Endothelial cell of umbilical vein (primary cell): ENCODE results near the gene CPSF4.

Experiments used
- EZH2 ChIP-seq: IDR thresholded peaks from 2 replicates; pipeline ENCODE4 v1.6.1; 2012; ENCODE audit warnings: borderline replicate concordance, low read depth, mild to moderate bottlenecking, moderate library complexity, low read length, inconsistent platforms; ENCODE audit not compliant: severe bottlenecking
- JUN ChIP-seq: IDR thresholded peaks from 2 replicates; pipeline ENCODE4 v1.6.1; 2011; ENCODE audit warnings: borderline replicate concordance, low read depth; ENCODE audit not compliant: insufficient read length, insufficient read depth
- POLR2A ChIP-seq: IDR thresholded peaks from 2 replicates; pipeline ENCODE4 v1.6.1; 2012; ENCODE audit warnings: low read depth, mild to moderate bottlenecking, control low read depth, low read length
- POLR2AphosphoS5 ChIP-seq: IDR thresholded peaks from 2 replicates; pipeline ENCODE4 v1.6.1; 2012; ENCODE audit warnings: low read depth, mild to moderate bottlenecking, control low read depth, low read length, moderate library complexity; ENCODE audit not compliant: insufficient read depth
- TF ChIP-seq, protein P1 (sequence below), 2 donors: IDR thresholded peaks; 1 replicate in 1 of 2; 2 replicates in 1 of 2; pipeline ENCODE4 v1.5.1; 2011; ENCODE audit warnings: low read length in 2 of 2, mild to moderate bottlenecking in 2 of 2, moderate library complexity in 2 of 2, control low read depth in 1 of 2, inconsistent platforms in 1 of 2, low read depth in 1 of 2; ENCODE audit not compliant: insufficient read depth in 1 of 2; ENCODE audit errors: extremely low read depth in 1 of 2

DNA sequence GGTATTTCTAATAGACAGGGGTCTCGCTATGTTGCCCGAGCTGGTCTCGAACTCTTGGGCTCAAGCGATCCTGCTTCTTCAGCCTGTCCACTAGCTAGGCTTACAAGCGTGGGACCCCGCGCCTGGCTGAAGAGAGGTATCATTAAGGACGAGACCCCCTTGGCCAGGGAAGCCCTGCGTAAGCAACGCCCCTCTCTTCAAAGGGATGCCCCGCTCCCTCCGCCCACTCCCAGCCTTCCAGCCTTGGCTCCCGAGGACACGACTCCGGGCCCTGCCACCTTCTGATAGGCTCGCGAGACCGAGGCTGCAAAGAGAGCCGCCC, 65.5 kb downstream of the CPSF4 start:
- TF ChIP-seq, protein P1, sequence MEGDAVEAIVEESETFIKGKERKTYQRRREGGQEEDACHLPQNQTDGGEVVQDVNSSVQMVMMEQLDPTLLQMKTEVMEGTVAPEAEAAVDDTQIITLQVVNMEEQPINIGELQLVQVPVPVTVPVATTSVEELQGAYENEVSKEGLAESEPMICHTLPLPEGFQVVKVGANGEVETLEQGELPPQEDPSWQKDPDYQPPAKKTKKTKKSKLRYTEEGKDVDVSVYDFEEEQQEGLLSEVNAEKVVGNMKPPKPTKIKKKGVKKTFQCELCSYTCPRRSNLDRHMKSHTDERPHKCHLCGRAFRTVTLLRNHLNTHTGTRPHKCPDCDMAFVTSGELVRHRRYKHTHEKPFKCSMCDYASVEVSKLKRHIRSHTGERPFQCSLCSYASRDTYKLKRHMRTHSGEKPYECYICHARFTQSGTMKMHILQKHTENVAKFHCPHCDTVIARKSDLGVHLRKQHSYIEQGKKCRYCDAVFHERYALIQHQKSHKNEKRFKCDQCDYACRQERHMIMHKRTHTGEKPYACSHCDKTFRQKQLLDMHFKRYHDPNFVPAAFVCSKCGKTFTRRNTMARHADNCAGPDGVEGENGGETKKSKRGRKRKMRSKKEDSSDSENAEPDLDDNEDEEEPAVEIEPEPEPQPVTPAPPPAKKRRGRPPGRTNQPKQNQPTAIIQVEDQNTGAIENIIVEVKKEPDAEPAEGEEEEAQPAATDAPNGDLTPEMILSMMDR (IDR thresholded peaks at IDR 0.05; ENCODE audit: extremely low read depth in 1 of 2, insufficient read depth in 1 of 2, low read depth in 1 of 2, low read length in 2 of 2): no peak
- TF ChIP-seq JUN (no peak), POLR2A (no peak), EZH2 (no peak), POLR2AphosphoS5 (no peak)
